ENCODE measurements around the gene STK32C.

Gene STK32C

GRCh38 chr10:132236881-132237280 is 70.9 kb downstream of the STK32C start:
- H3K4me3 ChIP-seq (ENCODE audit: low read length), result no peak overlapping the region
- TF ChIP-seq CTCF (IDR thresholded peaks at IDR 0.05; ENCODE audit: insufficient read depth, low read depth, low read length, missing control alignments), result no peak
- no peak for DNase-seq (ENCODE audit: low read depth)

GRCh38 chr10:132236161-132236560 is 71.6 kb downstream of the STK32C start:
- DNase-seq (ENCODE audit: low read depth), result no peak
- TF ChIP-seq CTCF (IDR thresholded peaks at IDR 0.05; ENCODE audit: insufficient read depth, low read depth, low read length, missing control alignments), result no peak
- no peak overlapping the region for H3K4me3 ChIP-seq (ENCODE audit: low read length)

DNA sequence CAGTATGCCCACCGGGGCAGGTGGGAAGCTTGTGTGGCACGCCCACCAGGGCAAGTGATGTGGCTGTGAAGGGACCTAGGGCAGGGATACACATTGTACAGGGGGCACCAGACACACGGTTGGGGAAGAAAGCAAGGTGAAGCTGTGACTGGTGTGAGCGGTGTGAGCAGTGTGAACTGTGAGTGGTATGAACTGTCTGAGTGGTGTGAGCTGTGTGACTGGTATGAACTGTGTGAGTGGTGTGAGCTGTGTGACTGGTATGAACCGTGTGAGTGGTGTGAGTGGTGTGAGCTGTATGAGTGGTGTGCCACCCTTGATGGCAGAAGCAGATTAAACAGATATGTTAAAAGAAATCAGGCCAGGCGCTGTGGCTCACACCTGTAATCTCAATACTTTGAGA is 72.9 kb downstream of the STK32C start:
- no peak for DNase-seq (ENCODE audit: low read depth)
- TF ChIP-seq CTCF (IDR thresholded peaks at IDR 0.05; ENCODE audit: insufficient read depth, low read depth, low read length, missing control alignments), result no peak
- no peak overlapping the region for H3K4me3 ChIP-seq (ENCODE audit: low read length)

DNA sequence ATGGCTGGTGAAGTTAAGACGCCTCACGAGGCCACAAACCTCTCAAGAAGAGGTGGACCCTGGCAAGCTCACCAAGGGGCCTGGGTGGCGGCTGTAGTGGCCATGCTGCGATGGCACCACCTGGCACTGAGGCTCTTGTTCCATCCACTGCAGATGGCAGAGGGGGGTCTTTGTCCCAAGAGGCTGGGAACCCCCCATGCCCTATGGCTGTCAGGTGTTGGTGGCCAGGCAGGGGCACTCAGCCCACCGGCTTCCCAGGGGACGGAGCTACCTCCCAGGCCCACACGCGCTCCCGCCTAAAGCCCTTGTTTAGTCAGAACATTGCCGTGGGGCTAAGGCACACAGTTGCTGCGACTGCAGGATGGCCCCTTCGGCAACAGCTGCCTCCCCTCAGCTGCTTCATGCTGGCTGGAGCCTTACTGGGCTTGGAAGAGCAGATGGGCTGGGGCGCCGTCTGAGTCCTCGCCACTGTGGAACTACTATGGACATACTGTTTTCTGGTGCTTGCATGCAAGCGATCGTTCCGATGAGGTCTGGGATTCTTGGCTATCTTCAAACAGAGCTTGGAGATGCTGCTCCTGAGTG is 74.2 kb downstream of the STK32C start:
- no peak for DNase-seq (ENCODE audit: low read depth)
- TF ChIP-seq CTCF (IDR thresholded peaks at IDR 0.05; ENCODE audit: insufficient read depth, low read depth, low read length, missing control alignments), result no peak
- no peak overlapping the region for H3K4me3 ChIP-seq (ENCODE audit: low read length)

- TF ChIP-seq CTCF (IDR thresholded peaks at IDR 0.05; ENCODE audit: insufficient read depth, low read depth, low read length, missing control alignments), result no peak
- DNase-seq (ENCODE audit: low read depth), result no peak
- no peak overlapping the region for H3K4me3 ChIP-seq (ENCODE audit: low read length)
These were observed 74.8 kb downstream of the STK32C start for GRCh38 chr10:132232981-132233380.

DNA sequence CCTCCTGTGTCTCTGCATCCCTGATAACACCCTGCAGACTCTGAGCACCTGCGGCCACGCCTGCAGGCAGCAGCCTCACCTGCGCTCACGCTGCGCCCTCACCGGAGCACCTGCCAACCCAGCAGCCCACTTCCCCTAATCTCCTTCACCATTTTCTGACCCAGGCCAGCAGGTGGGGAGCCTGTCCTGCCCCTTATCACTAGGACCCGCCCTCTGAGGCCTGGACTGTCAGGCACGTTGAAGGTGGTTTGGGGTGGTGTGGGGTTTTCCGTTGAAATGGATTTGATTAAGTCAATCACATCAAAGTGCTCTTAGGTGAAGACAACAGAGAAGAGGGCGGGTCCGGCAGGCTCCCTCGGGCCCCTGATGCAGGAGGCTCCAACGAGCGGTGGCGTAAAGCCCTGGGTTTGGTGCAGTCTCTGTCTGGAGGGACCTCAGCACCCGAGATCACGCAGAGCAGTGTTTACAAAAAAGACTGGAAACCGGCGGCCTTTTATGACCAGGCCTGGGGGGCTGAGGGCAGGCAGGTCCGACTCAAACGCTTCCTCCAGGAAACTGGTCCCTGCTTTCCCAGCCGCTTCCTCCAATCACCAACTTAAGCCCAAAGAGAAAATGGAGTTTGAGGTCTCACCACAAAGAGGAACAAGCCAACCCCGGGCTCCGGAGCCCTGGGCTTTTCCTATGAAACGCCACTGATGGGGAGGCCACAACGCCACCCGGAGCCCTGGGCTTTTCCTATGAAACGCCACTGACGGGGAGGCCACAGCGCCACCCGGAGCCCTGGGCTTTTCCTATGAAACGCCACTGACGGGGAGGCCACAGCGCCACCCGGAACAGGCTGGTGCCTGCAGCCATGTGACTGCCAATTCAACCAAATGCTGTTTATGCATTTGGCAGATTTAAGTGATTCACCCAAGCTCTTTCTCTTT is 75.5 kb downstream of the STK32C start:
- DNase-seq (ENCODE audit: low read depth), result no peak
- no peak overlapping the region for H3K4me3 ChIP-seq (ENCODE audit: low read length)
- TF ChIP-seq CTCF (IDR thresholded peaks at IDR 0.05; ENCODE audit: insufficient read depth, low read depth, low read length, missing control alignments), result no peak
